Activated T-cell treated with anti-CD3 and anti-CD28 coated beads for 1 hour (primary cell): ENCODE data around the gene GPR107.
A peak's percentile ranks its signal among the peaks of the same experiment; 100 is the strongest.

Source experiments
- DNase-seq: peaks from one replicate; pipeline ENCODE4 v3.0.0-alpha.2; 2020; ENCODE audit warnings: low read depth

Gene GPR107

DNA sequence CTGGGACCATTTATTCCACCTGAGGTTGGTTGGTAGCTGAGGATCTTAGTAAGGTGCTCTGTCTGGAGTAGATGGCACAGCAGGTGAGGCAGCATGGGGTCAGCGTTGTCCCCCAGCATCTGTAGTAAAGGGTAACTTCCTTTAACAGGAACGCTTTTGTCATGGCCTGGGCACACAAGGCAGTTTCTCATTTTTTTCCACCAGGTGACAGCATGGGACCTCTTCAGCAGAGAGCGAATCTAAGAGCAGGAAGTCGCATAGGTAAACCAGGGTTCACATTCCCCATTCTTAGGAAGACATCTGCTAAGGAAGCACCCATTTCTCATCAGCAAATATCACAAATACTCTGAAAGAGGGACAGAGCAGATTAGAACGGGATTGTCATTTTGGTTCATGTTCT, 56.5 kb downstream of the GPR107 start:
- no peak for DNase-seq

DNA sequence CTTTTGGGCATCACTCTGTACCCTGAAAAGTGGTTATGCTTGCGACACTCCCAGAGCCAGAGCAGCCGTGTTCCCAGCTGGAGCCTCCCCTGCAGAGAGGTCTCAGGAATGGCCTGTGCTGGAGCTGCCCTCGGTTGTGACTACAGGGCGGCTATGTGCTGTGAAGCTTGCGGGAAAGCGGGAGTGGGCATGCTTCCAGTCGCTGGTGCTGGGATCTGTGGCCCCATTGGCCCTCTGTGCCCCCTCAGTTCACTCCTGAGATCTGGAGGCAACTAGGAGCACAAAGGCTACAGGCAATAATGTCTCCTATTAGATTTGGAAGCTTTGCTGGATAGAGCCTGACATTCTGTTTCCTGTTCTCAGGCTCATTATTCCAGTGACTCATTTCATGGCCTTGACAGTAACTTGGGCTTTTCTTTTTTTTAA, 56.9 kb downstream of the GPR107 start:
- no peak for DNase-seq

DNA sequence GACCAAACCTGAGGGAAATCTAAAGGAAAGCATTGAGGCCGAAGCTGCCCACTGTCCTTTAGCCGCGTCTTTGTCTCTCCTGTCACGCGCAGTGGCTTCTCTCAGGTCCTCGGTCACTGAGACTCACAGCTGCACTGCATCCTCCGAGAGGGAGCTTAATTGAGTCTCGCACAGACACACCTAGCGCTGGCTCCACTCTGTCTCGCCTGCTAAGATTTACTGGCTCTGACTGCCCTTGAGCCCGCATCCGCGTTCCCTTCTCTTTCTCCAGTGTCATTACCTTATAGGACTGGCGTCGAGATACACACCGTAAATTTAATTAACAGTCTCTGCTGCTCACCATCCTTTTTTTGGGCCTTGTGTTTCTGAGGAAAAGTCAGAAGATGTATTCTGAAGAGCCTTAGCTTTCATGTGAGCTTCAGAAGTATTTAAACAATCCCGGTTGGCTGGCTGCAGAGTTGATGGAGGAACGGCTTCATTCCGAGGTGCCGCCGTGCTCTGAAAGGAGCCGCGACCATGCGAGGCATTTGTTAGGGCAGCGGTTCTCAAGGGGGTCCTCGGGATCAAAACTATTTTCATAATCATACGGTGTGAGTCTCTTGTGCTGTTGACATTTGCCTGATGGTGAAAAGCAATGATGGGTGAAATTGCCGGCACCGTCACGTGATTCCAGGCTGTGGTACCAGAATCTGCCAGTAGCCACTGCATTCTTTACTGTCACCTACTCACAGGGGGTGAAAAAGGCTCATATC, 58.3 kb downstream of the GPR107 start:
- no peak for DNase-seq

DNA sequence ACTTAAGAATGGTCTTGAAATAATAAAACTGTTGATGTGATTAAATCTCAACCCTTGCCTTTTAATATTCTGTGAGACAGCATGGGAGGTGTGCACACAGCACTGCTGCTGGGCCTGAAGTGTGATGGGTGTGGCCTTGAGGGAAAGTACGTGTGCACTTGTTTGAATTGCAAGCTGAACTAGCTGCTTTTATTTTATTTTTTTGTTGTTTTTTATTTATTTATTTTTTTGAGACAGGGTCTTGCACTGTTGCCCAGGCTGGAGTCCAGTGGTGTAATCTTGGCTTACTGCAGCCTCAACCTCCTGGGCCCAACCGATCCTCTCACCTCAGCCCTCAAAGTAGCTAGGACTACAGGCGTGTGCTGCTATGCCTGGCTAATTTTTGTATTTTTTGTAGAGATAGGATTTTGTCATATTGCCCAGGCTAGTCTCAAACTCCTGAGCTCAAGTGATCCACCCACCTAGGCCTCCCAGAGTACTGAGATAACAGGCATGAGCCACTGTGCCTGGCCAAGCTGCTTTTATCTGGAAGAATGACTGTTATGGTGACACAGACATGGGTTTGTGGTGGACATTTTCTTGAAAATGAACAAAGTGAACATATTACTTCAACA, 58.9 kb downstream of the GPR107 start:
- DNase-seq = no peak

DNA sequence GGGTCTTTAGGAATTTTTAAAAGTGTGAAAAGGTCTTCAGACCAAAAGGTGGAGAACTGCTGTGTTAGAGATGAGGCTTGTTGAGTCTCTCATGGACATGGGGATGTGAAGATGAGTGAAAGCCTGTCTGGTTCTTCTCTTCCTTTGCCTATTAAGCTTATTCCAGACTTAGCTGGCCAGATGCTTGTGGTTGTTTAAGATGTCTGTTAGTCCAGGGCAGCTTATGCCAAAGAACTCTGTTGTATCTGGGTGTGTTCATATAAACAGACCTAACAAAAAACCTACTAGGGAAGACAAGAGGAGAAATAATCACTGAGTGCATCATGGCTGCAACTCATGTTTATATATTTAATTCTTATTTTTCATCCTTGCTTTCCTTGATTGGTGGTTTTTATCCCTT, 61.0 kb downstream of the GPR107 start:
- DNase-seq = no peak

DNA sequence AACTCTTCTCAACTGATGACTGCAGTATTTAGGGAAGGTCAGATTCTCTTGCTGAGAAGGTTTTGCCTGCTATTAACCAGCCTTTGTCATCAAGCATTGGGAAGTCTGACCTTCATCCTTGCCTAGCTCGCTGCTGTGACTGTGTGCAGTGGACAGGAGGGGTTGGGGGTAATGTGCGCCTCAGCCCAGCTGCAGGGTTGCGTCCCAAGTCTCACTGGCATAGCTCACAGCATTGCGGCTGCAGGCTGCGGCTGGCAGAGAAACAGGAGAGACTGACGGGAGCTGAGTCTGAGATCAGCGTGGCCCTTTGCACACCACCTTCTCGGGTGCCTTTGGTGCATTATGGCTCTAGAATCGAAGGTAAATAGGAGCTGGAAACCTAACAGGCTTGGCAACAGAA, 62.6 kb downstream of the GPR107 start:
- no peak for DNase-seq

DNA sequence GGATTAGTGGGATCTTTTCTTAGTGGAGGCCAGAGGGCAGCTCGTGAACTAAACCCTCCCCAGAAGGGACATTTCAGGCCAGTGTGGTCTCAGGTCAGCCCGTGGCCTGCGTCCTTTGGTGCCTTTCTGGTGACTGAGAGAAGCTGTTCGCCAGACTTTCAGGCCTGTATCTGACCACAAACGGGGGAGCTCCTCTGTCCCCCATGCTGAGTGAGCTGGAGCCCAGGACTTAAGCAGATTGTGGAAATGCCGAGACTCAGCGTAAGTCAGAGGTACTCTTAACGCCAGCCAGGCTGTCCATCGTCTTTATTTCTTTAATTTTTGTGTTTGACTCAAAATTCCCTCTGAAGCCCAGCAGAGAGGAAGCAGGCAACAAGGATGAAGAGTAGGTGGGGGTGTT, 63.7 kb downstream of the GPR107 start:
- no peak for DNase-seq

DNA sequence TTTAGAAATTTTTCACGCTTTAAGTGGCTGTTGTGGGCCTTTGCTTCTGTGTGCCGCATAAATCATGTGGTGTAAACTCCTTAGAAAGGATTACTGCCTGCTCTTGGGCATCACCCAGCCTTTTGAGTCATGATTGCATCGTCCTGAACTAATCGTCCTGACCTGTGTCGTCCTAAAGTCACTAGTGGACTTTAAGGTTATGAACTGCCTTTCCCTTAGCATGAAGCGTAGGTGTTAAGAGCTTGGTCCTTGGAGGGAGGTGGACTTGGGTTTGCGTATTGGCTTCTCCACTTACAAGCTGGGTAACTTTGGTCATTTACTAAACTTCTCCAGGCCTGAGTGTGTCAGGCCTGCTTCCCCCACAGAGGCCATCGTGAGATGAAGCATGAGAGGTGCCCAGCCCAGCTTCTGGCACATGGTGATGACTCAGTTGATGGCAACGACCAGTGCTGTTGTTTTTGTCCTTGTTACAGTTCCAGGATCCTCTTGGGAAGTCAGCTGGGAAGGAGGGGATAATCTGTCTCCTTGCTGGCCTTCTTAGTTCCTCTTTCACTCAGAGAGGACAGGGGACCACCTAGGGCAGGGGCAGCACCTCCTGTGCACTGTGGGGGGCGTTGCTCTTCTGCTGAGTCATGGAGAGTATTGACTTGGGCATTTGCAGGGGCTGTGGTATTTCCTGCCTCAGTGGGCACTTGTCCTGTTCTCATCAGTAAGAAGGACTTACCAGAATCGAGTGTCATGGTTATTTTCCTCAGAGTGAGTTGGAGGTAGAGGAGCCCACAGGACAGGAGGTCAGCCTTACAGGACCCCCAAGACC, 64.3 kb downstream of the GPR107 start:
- DNase-seq = no peak

DNA sequence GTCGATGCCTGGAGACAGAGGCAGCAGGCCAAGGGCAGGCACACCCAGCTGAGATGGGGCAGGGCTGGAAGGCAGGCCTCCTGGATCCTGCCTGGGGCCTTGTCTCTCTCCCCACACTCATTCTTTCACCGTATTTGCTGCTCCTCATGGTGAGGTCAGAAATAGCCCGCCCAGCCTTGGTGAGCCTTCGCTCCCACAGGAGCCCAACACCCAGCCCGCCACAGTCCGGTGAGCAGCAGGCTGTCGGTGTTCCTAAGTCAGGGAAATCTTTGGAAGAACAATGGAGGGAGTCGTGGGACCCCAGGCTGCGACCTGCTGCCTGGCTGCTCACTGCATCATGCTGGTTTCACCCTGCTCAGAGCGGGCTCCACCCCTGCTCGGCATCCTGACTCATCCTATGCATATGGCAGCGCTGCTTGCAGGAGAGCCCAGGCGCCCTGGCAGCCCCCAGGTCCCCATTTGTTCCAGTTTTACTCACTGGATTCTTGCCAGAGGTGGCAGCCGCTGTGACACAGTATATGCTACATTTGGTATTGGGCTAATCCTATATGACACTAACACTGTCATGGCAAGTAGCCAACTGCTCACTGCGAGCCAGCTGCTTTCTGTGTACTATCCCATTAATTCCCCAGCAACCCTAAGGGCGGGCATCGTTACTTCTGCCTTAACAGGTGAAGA, 65.3 kb downstream of the GPR107 start:
- DNase-seq = no peak

DNA sequence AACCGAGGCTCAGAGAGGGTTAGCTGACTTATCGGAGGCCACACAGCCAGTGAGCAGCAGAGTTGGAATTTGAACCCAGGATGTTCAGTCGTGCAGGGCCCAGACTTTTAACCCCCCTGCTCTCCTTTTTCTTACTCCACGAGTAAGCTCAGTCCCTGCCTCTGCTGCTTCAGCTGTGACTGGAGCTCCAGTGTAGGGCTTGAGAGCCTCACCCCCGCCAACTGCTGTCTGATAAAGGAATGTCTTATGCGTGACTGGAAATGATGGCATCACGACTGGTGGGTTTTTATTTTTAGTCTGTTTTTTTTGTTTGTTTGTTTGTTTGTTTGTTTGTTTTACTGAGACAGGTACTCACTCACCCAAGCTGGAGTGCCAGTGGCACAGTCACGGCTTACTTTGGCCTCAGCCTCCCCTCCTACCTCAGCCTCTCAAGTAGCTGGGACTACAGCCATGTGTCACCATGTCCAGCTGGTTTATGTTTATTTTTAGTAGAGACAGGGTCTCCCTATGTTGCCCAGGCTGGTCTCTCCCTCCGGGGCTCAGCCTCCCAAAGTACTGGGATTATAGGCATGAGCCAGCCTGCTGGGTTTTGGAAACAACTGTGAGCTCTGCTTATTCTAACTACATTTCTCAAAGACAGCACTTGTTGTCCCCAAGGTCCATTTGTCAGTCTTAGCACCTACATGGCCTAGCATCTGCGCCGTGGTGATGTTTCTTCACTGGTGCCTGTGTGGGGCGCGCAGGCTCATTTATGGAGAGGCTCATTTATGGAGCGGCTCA, 66.0 kb downstream of the GPR107 start:
- DNase-seq = no peak

DNA sequence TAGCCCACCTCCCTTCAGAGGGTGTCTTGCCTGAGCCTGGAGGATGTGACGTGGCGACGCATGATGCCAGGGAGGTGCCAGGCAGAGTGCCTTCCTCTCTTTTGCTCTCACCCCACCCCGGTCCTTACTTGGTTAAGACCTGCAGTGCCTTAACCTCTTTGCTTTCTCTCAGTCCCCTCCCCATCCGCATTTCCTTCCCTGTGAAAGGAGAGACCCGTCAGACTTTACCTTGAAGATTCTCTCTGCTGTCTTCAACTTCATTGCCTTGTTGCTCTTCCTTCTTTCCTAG, 66.5 kb downstream of the GPR107 start:
- DNase-seq = no peak

DNA sequence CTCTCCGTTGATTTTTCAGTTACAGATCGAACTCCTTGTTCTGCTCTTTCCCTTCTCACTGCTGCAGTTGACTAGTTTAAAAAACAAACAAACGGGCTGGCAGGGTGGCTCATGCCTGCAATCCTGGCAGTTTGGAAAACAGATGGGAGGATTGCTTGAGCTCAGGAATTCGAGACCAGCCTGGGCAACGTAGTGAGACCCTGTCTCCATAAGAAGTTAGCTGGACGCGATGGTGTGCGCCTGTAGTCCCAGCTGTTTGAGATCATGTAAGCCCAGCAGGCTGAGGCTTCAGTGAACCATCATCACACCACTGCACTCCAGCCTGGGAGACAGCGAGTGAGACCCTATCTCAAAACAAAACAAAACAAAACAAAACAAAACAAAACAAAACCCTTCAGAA, 67.1 kb downstream of the GPR107 start:
- no peak for DNase-seq

DNA sequence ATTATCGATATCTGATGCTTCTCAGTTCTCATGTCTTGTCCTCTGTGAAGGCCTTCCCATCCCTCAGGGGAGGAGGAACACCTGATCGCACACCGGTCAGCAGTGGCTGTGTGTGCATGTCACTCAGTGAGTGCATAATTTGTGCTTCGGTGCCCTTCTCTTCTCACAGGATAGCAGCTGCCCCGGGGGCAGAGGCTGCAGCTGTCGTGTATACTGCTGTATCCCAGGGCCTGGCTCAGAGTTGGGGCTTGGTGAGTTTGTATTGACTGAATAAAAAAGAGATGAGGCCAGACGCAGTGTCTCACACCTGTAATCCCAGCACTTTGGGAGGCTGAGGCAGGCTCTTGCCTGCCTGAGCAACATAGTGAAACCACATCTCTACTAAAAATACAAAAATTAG, 68.8 kb downstream of the GPR107 start:
- DNase-seq = no peak

DNA sequence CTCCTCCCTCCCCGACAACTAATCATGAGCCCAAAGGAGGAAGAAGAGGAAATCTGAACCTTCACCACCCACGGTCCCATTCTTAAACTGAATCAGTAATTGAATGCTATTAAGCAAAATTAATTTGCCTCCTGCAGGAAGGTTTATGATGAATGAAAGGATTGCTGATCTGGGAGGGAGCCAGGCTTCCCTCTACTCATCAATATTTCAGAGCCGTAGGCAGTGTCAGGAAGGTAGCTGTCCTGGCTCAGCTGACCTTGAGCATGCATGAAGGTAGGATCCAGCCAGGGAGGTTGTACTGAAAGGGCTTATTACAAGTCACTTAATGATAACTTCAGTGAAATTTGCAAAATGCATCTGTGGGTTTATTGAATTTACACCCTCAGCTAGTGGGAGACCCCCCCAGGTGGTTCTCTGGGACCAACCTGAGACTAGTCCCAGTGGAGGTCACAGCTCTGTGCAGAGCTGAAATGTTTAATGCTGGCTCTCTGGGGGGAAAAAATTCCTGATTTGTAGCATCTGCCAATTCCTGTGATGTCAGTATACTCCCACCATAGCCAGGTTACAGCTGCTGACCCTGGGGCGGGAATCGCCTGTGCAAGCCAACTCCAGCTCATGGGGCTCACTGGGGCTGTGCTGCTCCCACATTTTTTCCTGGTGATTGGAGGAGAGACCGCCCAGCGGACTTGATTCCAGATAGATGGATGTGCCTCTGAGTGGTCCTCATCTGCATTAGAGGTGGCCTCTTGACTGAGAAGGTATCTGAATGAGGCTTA, 70.6 kb downstream of the GPR107 start:
- DNase-seq = no peak

DNA sequence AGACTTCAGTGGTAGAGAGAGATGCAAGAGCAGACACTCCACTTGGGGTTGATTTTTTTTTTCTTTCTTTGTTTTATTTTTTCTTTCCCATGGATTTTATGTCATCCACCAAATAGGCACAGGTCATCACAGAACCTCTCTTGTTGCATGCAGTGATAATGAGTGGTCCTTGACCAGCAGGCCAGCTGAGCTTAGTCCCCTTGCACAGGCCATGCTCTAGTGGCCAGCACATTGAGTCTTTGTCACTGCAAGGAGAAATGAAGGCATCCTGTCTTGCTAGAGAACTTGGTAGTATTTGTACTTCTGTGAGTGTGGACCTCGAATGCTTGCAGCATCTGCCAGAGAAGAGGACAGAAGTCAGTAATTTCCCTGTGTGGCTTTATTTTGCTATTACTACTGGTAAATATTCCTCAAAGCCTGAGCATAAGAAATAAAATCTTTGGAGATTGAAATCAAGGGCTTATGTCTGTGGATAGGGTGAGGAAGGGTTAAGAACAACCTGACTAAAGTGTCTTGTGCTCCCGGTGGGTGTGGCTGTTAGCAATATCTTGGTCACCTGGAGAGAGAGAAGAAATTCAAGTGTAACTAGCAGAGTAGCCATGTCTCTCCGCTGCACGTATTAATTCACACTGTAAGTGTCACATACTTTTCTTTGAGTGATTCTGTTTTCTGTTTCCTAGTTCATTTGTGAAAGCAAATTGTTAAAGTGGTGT, 73.2 kb downstream of the GPR107 start:
- no peak for DNase-seq

DNA sequence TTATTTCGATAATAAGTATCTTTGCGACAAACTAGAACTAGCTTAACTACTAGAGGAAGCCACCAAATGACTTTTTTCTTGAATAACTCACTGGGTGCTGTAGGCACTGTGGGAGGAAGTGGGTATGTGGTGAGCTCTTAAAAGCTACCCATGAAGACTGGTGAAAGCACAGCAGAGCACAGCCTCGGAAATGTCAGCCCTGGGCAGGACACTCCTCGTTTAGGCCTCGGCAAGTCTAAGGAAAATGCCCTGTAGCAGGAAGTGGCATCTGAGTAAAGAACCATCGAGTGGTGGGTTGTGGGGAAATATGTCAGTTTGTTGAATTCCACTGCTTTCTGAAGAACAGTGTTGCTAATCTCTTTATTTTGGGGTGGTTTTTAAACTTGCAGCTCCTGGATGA, 74.5 kb downstream of the GPR107 start:
- DNase-seq = peak; percentile 58

DNA sequence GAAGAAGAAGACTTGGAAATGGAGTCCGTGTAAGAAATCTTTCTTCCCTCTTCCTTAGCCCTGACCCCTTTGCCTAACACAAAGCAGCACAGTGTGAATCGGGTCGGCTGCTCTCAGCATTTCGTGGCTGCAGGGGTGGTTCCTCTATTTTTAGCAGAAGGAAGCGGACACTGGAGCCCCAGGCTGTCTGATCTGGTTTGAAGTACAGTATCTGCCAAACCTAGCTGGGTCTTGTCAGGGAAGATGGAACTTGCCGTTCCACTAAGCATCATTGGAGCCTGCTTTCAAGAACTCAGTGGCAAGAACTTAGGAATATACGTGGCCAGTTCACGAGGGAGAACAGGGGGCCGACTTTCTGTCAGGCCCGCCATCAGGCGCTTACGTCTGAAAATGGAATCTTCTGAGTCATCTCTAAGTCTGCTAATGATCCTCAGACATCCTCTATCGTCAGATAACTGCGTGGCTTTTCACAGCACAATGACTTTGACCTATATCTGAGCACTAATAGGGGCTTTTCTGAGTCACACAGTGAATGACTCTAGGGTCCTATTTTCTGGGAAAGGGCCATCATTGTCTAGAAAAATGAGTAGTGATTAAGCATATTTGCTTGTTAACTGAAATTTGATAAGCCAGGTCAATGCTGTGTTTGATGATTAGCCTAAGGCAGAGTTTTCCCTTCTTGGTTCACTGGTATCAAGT, 75.2 kb downstream of the GPR107 start:
- DNase-seq = peak; percentile 23

DNA sequence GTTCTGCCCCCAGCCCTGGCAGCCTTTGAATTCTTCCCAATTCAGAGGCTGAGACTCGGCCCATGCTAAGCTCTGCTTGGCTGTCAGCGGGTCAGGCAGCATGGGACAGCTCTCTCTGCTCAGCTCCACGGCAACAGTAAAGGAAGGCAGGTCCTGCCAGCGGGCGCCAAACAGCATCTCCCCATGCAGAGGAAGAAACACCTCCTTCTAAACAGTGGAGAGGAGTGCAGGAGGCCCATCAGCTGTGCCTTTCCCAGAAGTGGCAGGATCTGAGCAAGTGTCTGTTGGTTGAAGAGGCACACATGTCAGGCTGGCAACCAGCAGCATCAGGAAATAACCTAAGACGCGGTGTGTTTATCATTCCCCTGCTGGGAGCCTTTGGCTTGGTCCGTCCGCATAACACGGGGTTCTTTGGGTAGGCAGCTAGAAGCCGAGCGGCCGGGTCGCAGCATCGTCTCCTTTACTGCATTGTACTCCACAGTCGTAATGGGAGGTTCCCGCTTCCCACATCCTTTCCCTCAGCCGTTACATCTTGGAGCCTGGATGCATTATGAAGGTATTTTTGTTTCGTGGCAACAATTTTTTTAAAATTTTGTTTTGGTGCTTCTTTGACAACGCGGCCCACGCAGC, 75.8 kb downstream of the GPR107 start:
- DNase-seq = no peak

DNA sequence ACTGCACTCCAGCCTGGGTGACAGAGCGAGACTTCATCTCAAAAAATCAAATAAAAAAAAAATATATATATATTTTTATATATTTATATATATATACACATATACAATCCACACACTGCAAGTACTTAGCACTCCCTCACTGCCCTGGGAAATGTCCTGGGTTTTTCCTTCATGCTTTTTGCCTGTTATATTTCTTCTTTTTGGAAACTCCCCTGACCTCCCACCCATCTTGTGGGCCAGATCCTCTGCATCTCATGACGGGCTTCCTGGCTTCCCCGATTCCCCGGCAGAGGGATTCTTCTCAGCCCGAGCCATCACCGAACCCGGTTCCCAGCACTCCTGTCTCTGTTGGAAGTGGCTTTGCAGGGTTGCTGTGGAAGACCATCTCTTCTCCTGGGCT, 79.0 kb downstream of the GPR107 start:
- no peak for DNase-seq
